ENCODE data around the gene SVIL.
"Not testable (repeated sequence)": the region's sequence is repeated elsewhere in the genome, so short reads cannot be mapped to it uniquely, and the experiment has no call there.

The SVIL gene

GRCh38 chr10:29578457-29578856, 56.3 kb downstream of the SVIL start:
- DNase-seq = no peak

- no peak for DNase-seq
These were observed 58.1 kb downstream of the SVIL start for GRCh38 chr10:29576681-29577080.

- DNase-seq = no peak
These were observed 59.7 kb downstream of the SVIL start for GRCh38 chr10:29575098-29575455.

DNA sequence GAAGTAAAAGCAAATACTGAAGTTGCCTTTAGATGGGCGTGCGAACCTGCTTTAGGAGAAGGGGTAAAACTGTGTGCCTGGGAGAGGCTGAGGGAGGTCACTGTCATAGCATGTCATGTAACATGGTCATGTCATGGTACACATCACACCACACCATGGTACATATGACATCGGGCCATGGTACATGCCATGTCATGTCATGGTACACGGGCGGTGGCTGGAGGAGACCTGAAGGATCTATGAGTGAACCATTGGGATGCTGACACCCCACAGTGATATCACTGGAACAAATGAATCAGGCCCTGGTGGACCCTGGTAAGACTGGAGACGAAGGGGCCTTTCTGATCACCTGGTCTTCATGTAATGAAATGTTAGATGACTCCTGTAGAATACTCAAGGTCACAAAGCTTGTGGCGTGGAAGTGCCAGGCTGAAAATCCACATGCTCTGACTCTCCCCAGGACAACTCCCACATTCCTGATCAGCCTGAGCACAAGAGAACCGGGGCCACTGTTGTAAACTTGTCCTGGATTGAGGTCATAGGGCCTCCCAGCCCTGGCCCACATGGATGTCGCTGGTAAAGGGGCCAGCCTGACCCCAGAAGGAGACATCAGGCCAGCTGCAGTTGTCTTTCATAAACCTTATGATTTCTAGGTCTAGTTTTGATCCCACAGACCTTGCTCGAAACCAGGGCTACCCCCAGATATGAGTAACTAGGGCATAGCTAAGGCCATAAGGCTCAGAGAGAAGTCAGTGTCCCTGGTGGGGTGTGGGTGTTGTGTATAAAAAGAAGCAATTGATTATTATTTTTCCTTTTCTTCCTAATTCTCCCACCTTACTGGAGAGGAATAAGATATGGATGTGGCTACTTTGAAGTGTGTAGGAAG, 60.3 kb downstream of the SVIL start:
- not testable (repeated sequence) for DNase-seq

- DNase-seq = not testable (repeated sequence)
These were observed 64.5 kb downstream of the SVIL start for GRCh38 chr10:29570248-29570647.

DNA sequence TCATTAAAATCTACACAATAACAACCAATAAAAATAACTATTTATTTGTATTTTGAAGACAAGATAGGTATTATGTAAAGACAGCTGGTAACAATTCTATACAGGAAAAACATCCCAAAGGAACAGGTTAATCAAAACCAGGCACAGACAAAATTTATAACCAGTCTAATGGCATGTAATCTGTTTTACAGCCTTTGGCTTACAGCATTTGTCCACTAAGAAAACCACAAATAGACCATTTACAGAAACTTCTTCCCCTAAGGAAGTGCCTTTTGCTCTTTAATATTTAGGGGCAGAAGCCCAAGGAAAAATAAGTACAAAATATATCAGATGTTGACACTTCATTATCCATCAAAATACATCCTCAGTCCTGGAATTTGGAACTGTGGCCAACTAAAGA, 65.0 kb downstream of the SVIL start:
- DNase-seq = no peak

GRCh38 chr10:29567003-29567402, 67.8 kb downstream of the SVIL start:
- DNase-seq = no peak

GRCh38 chr10:29566209-29566608, 68.6 kb downstream of the SVIL start:
- DNase-seq = not testable (repeated sequence)

GRCh38 chr10:29563420-29564035, 71.2 kb downstream of the SVIL start:
- DNase-seq = no peak

DNA sequence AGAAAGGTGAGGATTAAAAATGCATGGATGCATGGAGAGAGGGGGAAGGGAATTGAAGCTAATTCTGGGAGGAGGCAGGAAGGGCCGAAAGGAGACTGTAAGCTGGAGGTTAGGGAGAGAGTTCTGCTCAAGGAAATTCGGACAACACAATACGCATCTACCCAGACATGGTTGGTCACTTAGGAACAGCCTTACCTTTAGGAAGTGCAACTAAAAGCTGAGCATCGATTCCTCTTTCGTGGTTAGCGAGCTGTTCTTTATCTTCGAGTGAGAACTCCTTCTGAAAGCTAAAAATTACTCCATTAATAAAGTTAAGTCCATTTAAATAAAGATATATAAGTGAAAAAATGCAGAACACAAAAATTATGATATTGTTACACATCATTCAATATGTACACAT, 71.8 kb downstream of the SVIL start:
- not testable (repeated sequence) for DNase-seq

DNA sequence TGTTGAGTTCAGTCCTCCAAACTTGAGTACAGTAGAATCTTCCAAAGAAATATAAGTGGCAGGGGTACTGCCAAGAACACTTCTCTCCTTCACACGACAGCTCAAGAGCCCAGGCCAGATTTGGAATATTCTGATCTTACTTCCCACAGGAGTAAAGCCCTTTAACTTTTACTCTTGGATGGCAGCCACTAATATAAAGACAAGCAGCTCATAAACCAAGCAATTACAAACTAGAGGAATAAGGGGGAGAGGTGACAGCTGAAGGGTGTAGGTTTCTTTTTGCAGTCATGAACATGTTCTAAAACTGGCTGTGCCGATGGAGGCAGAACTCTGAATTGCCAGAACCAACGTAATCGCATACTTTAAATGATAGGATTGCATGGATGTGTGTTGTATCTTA, 74.8 kb downstream of the SVIL start:
- DNase-seq = no peak

GRCh38 chr10:29557665-29558064, 77.1 kb downstream of the SVIL start:
- DNase-seq = no peak

DNA sequence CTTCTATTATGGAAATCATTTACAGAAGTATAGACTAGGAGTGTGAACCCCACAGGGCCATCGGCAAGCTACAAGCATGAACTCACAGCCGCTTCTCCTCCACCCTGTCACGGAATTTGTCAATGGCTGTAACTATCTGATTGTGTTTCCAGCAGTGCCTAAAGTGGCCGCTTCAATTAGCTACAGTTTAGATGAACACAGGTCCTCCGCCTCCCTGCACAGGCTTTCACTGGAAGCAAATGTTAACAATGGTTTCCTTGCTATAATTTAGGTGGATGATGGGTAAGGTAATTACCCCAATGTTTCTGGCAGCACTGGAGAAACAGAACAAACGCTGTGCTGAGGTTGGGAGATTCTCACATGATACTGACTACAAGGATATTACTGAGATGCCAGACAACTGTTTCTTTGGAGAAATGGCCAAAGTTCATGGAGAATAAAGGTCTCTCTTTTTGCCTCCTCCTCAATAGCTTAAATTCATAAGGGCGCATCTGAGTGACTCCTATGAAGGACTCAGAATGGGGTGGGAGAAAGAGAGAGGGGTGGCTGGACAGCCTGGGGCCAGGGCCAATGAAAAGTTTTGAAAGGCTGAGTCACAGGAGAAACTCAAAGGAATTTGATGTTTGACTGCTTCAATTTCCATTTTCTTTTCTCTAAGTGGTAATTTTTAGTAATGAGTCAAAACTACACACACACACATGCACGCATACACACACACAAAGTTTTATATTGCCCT, 78.9 kb downstream of the SVIL start:
- DNase-seq = no peak

- no peak for DNase-seq
These were observed 79.6 kb downstream of the SVIL start for GRCh38 chr10:29555091-29555745.

- DNase-seq = no peak
These were observed 80.1 kb downstream of the SVIL start for GRCh38 chr10:29554660-29555059.

GRCh38 chr10:29553544-29554250, 81.1 kb downstream of the SVIL start:
- no peak for DNase-seq

DNA sequence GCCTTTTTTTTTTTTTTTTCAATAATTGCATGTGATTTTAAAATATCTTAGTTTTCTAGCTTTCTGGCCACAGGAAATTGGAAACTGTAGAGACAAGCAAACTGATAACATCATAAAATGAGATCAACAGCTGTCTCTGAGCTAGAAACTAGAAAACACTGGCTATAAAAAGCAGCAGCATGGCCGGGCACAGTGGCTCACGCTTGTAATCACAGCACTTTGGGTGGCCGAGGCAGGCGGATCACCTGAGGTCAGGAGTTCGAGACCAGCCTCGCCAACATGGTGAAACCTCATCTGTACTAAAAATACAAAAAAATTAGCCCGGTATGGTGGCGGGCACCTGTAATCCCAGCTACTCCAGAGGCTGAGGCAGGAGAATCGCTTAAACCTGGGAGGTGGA, 81.7 kb downstream of the SVIL start:
- DNase-seq = not testable (repeated sequence)

DNA sequence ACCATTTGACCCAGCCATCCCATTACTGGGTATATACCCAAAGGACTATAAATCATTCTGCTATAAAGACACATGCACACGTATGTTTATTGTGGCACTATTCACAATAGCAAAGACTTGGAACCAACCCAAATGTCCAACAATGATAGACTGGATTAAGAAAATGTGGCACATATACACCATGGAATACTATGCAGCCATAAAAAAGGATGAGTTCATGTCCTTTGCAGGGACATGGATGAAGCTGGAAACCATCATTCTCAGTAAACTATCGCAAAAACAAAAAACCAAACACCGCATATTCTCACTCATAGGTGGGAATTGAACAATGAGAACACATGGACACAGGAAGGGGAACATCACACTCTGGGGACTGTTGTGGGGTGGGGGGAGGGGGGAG, 85.3 kb downstream of the SVIL start:
- not testable (repeated sequence) for DNase-seq

- no peak for DNase-seq
These were observed 87.9 kb downstream of the SVIL start for GRCh38 chr10:29546773-29547313.

DNA sequence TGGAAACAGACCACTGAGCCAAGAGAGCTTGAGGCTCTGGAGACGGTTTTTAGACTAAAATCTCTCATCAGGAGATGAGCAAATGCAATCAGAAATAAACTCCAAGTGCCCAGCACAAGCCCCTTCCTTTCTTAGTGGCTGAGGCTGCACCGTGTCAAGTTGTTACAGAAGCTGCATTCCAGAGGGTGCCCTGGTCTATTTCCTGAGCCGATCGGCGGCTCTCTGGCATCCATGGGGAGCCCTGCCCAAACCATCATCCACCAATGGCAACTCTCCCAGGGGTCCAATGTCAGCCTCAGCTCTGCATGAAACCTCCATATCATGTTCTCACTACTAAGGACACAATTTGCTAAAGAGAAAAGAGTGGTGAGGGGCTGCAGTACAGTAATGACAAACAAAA, 89.6 kb downstream of the SVIL start:
- DNase-seq = no peak

DNA sequence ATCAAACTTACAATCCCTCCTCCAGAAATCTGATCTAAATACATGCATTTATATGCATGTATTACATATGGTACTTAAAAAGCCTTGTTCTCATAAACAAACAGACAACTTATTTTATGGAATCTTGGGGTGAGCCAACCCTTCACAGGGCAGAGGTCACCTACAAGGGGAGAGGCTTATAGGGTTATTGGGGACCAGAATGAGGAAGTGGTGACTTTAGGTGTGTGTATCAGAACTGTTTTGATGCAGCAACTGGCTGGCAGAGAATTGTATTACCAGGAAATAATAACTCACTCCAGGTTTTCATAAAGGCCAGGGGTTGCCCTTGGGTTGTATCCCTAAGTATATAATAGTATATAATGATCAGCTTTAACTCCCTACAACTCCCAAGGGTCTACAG, 91.1 kb downstream of the SVIL start:
- no peak for DNase-seq

All from hypothalamus (tissue), 51 donors.